SK-N-SH treated with all-trans-retinoic acid at 6 μM for 48 hours (cell line): Measurements from ENCODE around the gene ANKRD55.

Experiments
- ISL1 ChIP-seq: fragments of 250-450 bp; sonication (Bioruptor Pico); IDR thresholded peaks from 2 replicates; pipeline ENCODE4 v2.1.2; 2022; ENCODE audit warnings: mild to moderate bottlenecking, moderate library complexity
- OSR1 ChIP-seq: fragments of 250-450 bp; sonication (Bioruptor Pico); IDR thresholded peaks from 2 replicates; pipeline ENCODE4 v1.8.0; 2022; ENCODE audit warnings: moderate library complexity, mild to moderate bottlenecking, inconsistent platforms
- RARB ChIP-seq: fragments of 250-450 bp; sonication (Bioruptor Pico); IDR thresholded peaks from 2 replicates; pipeline ENCODE4 v1.8.0; 2021; ENCODE audit warnings: mild to moderate bottlenecking, moderate library complexity
- ZNF565 ChIP-seq: fragments of 450-650 bp; formaldehyde crosslinking; conservative IDR thresholded peaks from 2 replicates; pipeline ENCODE4 v1.5.0; 2020; ENCODE audit warnings: low read depth, mild to moderate bottlenecking, moderate library complexity

DNA sequence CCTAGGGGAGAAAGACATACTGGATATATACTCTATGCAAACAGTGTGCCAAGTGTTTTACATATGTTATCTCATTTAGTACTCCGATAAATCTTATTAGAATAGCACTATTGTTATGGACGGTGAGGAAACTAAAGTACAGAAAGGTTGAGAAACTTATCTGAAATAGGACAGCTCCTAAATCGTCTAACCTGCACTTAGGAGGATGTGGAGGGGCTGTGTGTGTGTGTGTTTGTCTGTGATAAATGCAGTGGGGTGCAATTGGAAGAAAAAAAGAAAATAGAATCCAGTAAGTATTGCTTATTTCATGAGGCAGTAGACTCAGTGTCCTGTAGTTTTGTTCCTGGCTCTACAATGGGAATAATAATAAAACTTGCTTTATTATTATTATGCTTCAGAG, 131.9 kb downstream of the ANKRD55 start:
- no peak for TF ChIP-seq OSR1
- TF ChIP-seq ISL1, result no peak
- TF ChIP-seq RARB, result no peak
- no peak for TF ChIP-seq ZNF565
